ENCODE measurements around the gene CEP78.

The CEP78 gene

GRCh38 chr9:78296893-78297671 lies 61.2 kb downstream of the CEP78 start, which contains the start of gene PSAT1 (continued):
- TF ChIP-seq ZNF394 (tag by site-specific recombination; IDR thresholded peaks at IDR 0.05; ENCODE audit: borderline replicate concordance) = peak; percentile 19; the same call in 1 of the 2 replicates
- TF ChIP-seq ZNF549 (tag by site-specific recombination; IDR thresholded peaks at IDR 0.05) = no peak
- no peak for TF ChIP-seq TSHZ1 (tag by site-specific recombination; IDR thresholded peaks at IDR 0.05; ENCODE audit: borderline replicate concordance)
- no peak for TF ChIP-seq ZFP41 (tag by site-specific recombination; IDR thresholded peaks at IDR 0.05; ENCODE audit: borderline replicate concordance)
- TF ChIP-seq ZSCAN5A (tag by site-specific recombination; IDR thresholded peaks at IDR 0.05) = 0 out of 2 replicates have a peak, but pooled peaks have one; percentile 50
- TF ChIP-seq ZNF624 (tag by site-specific recombination; IDR thresholded peaks at IDR 0.05) = no peak
- no peak for TF ChIP-seq INSM2 (tag by site-specific recombination; IDR thresholded peaks at IDR 0.05)
- TF ChIP-seq TRIM28 (IDR thresholded peaks at IDR 0.05; ENCODE audit: borderline replicate concordance, low read length) = no peak; the same call in 1 of the 2 replicates
- no peak for TF ChIP-seq ZNF302 (tag by site-specific recombination; IDR thresholded peaks at IDR 0.05; ENCODE audit: low read depth)
- no peak for TF ChIP-seq ZNF133 (tag by site-specific recombination; IDR thresholded peaks at IDR 0.05)
- no peak for TF ChIP-seq ZNF792 (tag by site-specific recombination; IDR thresholded peaks at IDR 0.05)
- TF ChIP-seq ZNF701 (tag by site-specific recombination; IDR thresholded peaks at IDR 0.05) = no peak
- TF ChIP-seq ZNF707 (tag by site-specific recombination; IDR thresholded peaks at IDR 0.05) = no peak
- TF ChIP-seq ZNF747 (tag by site-specific recombination; IDR thresholded peaks at IDR 0.05) = no peak
- no peak for TF ChIP-seq OVOL3 (tag by site-specific recombination; IDR thresholded peaks at IDR 0.05)
- no peak for TF ChIP-seq ZNF274 (IDR thresholded peaks at IDR 0.05; ENCODE audit: low read length)
- no peak for TF ChIP-seq ZNF274 (tag by site-specific recombination; IDR thresholded peaks at IDR 0.05; ENCODE audit: borderline replicate concordance)
- no peak for TF ChIP-seq ZNF530 (tag by site-specific recombination; IDR thresholded peaks at IDR 0.05; ENCODE audit: low read depth)
- no peak for TF ChIP-seq ZNF426 (tag by site-specific recombination; IDR thresholded peaks at IDR 0.05)
- TF ChIP-seq AEBP2 (tag by site-specific recombination; IDR thresholded peaks at IDR 0.05; ENCODE audit: borderline replicate concordance) = no peak
- peak; percentile 49 for TF ChIP-seq PRDM10 (tag by site-specific recombination; IDR thresholded peaks at IDR 0.05)
- TF ChIP-seq ZBTB7A (tag by site-specific recombination; IDR thresholded peaks at IDR 0.05; ENCODE audit: low read depth) = 0 out of 2 replicates have a peak, but pooled peaks have one; percentile 56
- no peak for TF ChIP-seq ZNF544 (tag by site-specific recombination; IDR thresholded peaks at IDR 0.05)
- peak; percentile 89 for TF ChIP-seq GLIS2 (tag by site-specific recombination; IDR thresholded peaks at IDR 0.05)

Data from HEK293 (cell line).